ENCODE results near the gene COX7A2L. TPM values are rescaled to one million over a fixed set of nuclear protein-coding genes. Genes with fewer than 3 reads are reported as not detected.
"Not testable (repeated sequence)": the region's sequence is repeated elsewhere in the genome, so short reads cannot be mapped to it uniquely, and the experiment has no call there.

Gene COX7A2L
- polyA plus RNA-seq, 1 donor (not counting 4 experiments of a cell fraction or from before 2014, with no cell fraction given): 172 TPM

GRCh38 chr2:42350434-42351063 is 10.5 kb downstream of the COX7A2L start:
- dilution Hi-C loops (cut with MboI; ENCODE audit: extremely low pct_ligation_motif_present, low sequenced_read_pairs): no loop called here
- Histone ChIP-seq H2AFZ (ENCODE audit: control insufficient read depth, low read length) (no peak overlapping the region), H3K79me2 (ENCODE audit: control insufficient read depth, insufficient read depth, low read length) (peaks cover 69% of the 10 kb centered on the region), H3K4me3 (ENCODE audit: control insufficient read depth in 2 of 3, extremely low read depth in 1 of 3, insufficient read depth in 2 of 3, low read depth in 1 of 3, low read length in 3 of 3) (no peak overlapping the region), H3K36me3 (ENCODE audit: control insufficient read depth in 2 of 2, extremely low read depth in 1 of 2, insufficient read depth in 2 of 2, low read length in 2 of 2) (peaks cover 12 to 21% of the 10 kb centered on the region in 2 experiments), H3K4me2 (ENCODE audit: control insufficient read depth, extremely low read depth, insufficient read depth, low read depth, low read length) (no peak overlapping the region), H3K4me1 (ENCODE audit: control insufficient read depth, extremely low read depth, insufficient read depth, low read length) (no peaks in the 10 kb centered on the region), H4K20me1 (ENCODE audit: control insufficient read depth, extremely low read depth, insufficient read depth, low read length) (no peaks in the 10 kb centered on the region), H3K9me3 (ENCODE audit: control insufficient read depth, low read depth, low read length) (no peaks in the 10 kb centered on the region), H3K9ac (ENCODE audit: control insufficient read depth, extremely low read depth, insufficient read depth, low read length) (no peak overlapping the region), H3K27me3 (ENCODE audit: control insufficient read depth, extremely low read depth, insufficient read depth, low read length) (no peaks in the 10 kb centered on the region), H3K27ac (ENCODE audit: control insufficient read depth, insufficient read depth, low read length) (no peak overlapping the region), H3K9me1 (ENCODE audit: control insufficient read depth, extremely low read depth, insufficient read depth, low read length) (no peaks in the 10 kb centered on the region)
- no peak for FAIRE-seq
- TF ChIP-seq CTCF (optimal IDR thresholded peaks at IDR 0.05 in 1 of 3, IDR thresholded peaks at IDR 0.05 in 1 of 3, conservative IDR thresholded peaks at IDR 0.05 in 1 of 3; ENCODE audit: extremely low read depth in 1 of 3, insufficient read depth in 2 of 3, low read length in 3 of 3): no peak
- TF ChIP-seq EZH2 (IDR thresholded peaks at IDR 0.05; ENCODE audit: low read length): no peak
- no peak for DNase-seq (ENCODE audit: low read depth, low spot score)

- H3K27me3 ChIP-seq (ENCODE audit: control insufficient read depth, extremely low read depth, insufficient read depth, low read length): no peaks in the 10 kb centered on the region
- DNase-seq (ENCODE audit: low read depth, low spot score): no peak
- no peak for FAIRE-seq
- no peaks in the 10 kb centered on the region for H3K9me1 ChIP-seq (ENCODE audit: control insufficient read depth, extremely low read depth, insufficient read depth, low read length)
- dilution Hi-C loops (cut with MboI; ENCODE audit: extremely low pct_ligation_motif_present, low sequenced_read_pairs): no loop called here
- no peak for TF ChIP-seq EZH2 (IDR thresholded peaks at IDR 0.05; ENCODE audit: low read length)
- TF ChIP-seq CTCF (optimal IDR thresholded peaks at IDR 0.05 in 1 of 3, IDR thresholded peaks at IDR 0.05 in 1 of 3, conservative IDR thresholded peaks at IDR 0.05 in 1 of 3; ENCODE audit: extremely low read depth in 1 of 3, insufficient read depth in 2 of 3, low read length in 3 of 3): no peak
- H3K4me1 ChIP-seq (ENCODE audit: control insufficient read depth, extremely low read depth, insufficient read depth, low read length): peaks cover 1% of the 10 kb centered on the region
- H3K4me3 ChIP-seq (ENCODE audit: control insufficient read depth in 2 of 3, extremely low read depth in 1 of 3, insufficient read depth in 2 of 3, low read depth in 1 of 3, low read length in 3 of 3): no peak overlapping the region
- H3K9me3 ChIP-seq (ENCODE audit: control insufficient read depth, low read depth, low read length): no peaks in the 10 kb centered on the region
- H3K36me3 ChIP-seq (ENCODE audit: control insufficient read depth in 2 of 2, extremely low read depth in 1 of 2, insufficient read depth in 2 of 2, low read length in 2 of 2): peaks cover 12 to 24% of the 10 kb centered on the region in 2 experiments
- H3K27ac ChIP-seq (ENCODE audit: control insufficient read depth, insufficient read depth, low read length): no peak overlapping the region
- peaks cover 47% of the 10 kb centered on the region for H3K79me2 ChIP-seq (ENCODE audit: control insufficient read depth, insufficient read depth, low read length)
- H3K9ac ChIP-seq (ENCODE audit: control insufficient read depth, extremely low read depth, insufficient read depth, low read length): no peak overlapping the region
- no peak overlapping the region for H2AFZ ChIP-seq (ENCODE audit: control insufficient read depth, low read length)
- H4K20me1 ChIP-seq (ENCODE audit: control insufficient read depth, extremely low read depth, insufficient read depth, low read length): no peaks in the 10 kb centered on the region
- no peak overlapping the region for H3K4me2 ChIP-seq (ENCODE audit: control insufficient read depth, extremely low read depth, insufficient read depth, low read depth, low read length)
Measured at GRCh38 chr2:42348113-42348805, 12.8 kb downstream of the COX7A2L start.

- H3K36me3 ChIP-seq (ENCODE audit: control insufficient read depth in 2 of 2, extremely low read depth in 1 of 2, insufficient read depth in 2 of 2, low read length in 2 of 2): peaks cover 12 to 24% of the 10 kb centered on the region in 2 experiments
- H3K9me3 ChIP-seq (ENCODE audit: control insufficient read depth, low read depth, low read length); FAIRE-seq; H3K4me3 ChIP-seq (ENCODE audit: control insufficient read depth in 2 of 3, extremely low read depth in 1 of 3, insufficient read depth in 2 of 3, low read depth in 1 of 3, low read length in 3 of 3); DNase-seq (ENCODE audit: low read depth, low spot score); H3K9ac ChIP-seq (ENCODE audit: control insufficient read depth, extremely low read depth, insufficient read depth, low read length); H3K4me1 ChIP-seq (ENCODE audit: control insufficient read depth, extremely low read depth, insufficient read depth, low read length); H3K27ac ChIP-seq (ENCODE audit: control insufficient read depth, insufficient read depth, low read length); dilution Hi-C loops (cut with MboI; ENCODE audit: extremely low pct_ligation_motif_present, low sequenced_read_pairs); H3K4me2 ChIP-seq (ENCODE audit: control insufficient read depth, extremely low read depth, insufficient read depth, low read depth, low read length); H2AFZ ChIP-seq (ENCODE audit: control insufficient read depth, low read length); H3K27me3 ChIP-seq (ENCODE audit: control insufficient read depth, extremely low read depth, insufficient read depth, low read length); H3K9me1 ChIP-seq (ENCODE audit: control insufficient read depth, extremely low read depth, insufficient read depth, low read length); H4K20me1 ChIP-seq (ENCODE audit: control insufficient read depth, extremely low read depth, insufficient read depth, low read length): not testable (repeated sequence)
- peaks cover 42% of the 10 kb centered on the region for H3K79me2 ChIP-seq (ENCODE audit: control insufficient read depth, insufficient read depth, low read length)
Measured at GRCh38 chr2:42347518-42347917, 13.5 kb downstream of the COX7A2L start.

Measured in keratinocyte (primary cell).